GM12878 (cell line): ENCODE data around the gene PC.

Experiments
- NFYB ChIP-seq: IDR thresholded peaks from 2 replicates; pipeline ENCODE4 v1.6.1; 2011; ENCODE audit warnings: low read depth, mild to moderate bottlenecking, low read length, improper control_type of control experiment, moderate library complexity; ENCODE audit not compliant: insufficient read depth
- TCF7 ChIP-seq: IDR thresholded peaks from 2 replicates; pipeline ENCODE4 v1.6.1; 2014; ENCODE audit warnings: antibody characterized with exemption, borderline replicate concordance
- TF ChIP-seq, protein P1 (sequence below): IDR thresholded peaks from 2 replicates; pipeline ENCODE4 v1.6.1; 2012; ENCODE audit warnings: low read depth, low read length, improper control_type of control experiment
- TF ChIP-seq, protein P2 (sequence below), 3 experiments: IDR thresholded peaks in 2 of 3; conservative IDR thresholded peaks in 1 of 3; 2 replicates each; pipeline ENCODE4 v1.5.1; 2011; ENCODE audit warnings: low read depth in 3 of 3, low read length in 3 of 3, mild to moderate bottlenecking in 3 of 3, control low read depth in 2 of 3, moderate library complexity in 2 of 3, inconsistent platforms in 1 of 3, mixed read lengths in 1 of 3; ENCODE audit not compliant: control insufficient read depth in 2 of 3, insufficient read depth in 1 of 3; ENCODE audit errors: extremely low read depth in 1 of 3

DNA sequence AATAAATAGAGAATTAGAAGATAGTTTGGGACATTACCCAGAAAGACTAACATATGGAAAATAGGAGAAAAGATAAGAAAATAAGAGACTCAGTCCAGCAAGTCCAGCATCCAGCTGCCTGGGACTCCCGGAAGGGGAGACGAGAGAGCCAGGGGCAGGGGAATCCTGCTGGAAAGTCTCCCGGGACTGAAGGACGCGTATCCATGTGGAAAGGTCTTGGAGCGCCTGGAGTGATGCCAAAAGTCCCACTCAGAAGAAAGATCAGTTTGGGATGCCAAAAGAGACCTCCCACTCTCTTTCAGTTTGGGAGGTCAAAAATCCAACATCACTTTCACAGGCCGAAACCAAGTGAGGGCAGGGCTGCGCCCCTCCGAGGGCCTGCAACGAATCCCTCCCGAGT, 70.7 kb downstream of the PC start:
- TF ChIP-seq, protein P1, sequence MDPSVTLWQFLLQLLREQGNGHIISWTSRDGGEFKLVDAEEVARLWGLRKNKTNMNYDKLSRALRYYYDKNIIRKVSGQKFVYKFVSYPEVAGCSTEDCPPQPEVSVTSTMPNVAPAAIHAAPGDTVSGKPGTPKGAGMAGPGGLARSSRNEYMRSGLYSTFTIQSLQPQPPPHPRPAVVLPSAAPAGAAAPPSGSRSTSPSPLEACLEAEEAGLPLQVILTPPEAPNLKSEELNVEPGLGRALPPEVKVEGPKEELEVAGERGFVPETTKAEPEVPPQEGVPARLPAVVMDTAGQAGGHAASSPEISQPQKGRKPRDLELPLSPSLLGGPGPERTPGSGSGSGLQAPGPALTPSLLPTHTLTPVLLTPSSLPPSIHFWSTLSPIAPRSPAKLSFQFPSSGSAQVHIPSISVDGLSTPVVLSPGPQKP: no peak
- TF ChIP-seq NFYB (no peak), TCF7 (no peak)
- TF ChIP-seq, protein P2, sequence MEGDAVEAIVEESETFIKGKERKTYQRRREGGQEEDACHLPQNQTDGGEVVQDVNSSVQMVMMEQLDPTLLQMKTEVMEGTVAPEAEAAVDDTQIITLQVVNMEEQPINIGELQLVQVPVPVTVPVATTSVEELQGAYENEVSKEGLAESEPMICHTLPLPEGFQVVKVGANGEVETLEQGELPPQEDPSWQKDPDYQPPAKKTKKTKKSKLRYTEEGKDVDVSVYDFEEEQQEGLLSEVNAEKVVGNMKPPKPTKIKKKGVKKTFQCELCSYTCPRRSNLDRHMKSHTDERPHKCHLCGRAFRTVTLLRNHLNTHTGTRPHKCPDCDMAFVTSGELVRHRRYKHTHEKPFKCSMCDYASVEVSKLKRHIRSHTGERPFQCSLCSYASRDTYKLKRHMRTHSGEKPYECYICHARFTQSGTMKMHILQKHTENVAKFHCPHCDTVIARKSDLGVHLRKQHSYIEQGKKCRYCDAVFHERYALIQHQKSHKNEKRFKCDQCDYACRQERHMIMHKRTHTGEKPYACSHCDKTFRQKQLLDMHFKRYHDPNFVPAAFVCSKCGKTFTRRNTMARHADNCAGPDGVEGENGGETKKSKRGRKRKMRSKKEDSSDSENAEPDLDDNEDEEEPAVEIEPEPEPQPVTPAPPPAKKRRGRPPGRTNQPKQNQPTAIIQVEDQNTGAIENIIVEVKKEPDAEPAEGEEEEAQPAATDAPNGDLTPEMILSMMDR (IDR thresholded peaks at IDR 0.05 in 2 of 3, conservative IDR thresholded peaks at IDR 0.05 in 1 of 3; ENCODE audit: control insufficient read depth in 2 of 3, extremely low read depth in 1 of 3, insufficient read depth in 1 of 3, low read depth in 3 of 3, low read length in 3 of 3): no peak
